ENCODE measurements around the gene BCL7A.
"Not testable (repeated sequence)": the region's sequence is repeated elsewhere in the genome, so short reads cannot be mapped to it uniquely, and the experiment has no call there.

BCL7A gene

DNA sequence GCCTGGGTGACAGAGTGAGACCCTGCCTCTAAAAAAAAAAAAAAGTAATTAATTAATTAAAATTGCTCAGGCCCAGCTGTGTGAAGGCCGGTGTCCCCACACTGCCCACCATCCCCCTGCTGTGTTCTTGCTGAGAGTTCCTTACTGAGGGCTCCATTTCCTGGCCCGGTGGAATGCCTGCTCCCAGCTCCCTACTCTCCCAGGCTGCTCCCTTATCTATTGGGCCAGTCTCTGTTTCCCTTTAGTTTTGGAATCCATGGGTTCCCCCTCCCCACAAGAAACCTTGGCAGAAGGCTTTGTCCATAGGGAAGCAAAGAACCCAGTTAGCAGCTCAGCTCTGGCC, 75.9 kb downstream of the BCL7A start:
- no peak for DNase-seq

DNA sequence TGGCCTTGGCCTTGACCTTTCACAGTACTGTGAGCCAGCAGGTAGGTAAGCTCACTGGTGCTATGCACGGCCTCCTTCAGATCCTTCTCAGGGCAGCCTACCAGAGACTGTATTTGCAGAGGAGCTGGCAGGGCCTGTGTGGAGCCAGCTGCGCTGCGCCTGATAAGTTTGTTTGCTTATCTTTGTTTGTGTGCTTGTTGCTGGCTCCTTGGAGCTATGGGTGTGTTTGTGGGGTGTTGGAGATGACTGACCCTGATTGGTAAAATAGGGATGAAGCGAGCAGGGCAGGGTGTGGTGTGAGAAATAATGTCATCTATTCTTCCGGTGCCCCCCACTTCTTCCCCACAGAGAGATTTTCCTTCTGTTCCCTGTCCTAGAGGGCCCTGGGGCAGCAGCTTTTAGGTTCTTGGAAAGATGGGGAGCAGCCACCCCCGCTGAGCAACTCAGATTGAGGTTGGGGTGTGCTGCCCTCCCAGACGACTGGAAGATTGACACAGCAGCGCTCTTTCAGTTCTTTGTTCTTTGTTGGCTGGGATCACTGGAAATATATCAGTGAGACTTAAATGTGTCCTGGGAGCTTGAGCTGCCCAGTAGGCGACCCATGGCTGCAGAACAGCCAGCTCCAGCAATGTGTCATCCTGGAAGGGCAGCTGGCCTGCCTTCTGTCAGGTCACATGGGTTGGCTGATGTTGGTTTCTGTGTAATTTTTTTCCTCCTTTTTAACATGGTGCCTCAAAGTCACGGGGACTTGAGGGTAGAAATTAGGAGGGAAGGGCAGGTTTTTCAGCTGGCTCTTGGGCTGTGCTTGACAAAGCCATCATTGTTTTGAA, 76.5 kb downstream of the BCL7A start:
- DNase-seq = no peak

DNA sequence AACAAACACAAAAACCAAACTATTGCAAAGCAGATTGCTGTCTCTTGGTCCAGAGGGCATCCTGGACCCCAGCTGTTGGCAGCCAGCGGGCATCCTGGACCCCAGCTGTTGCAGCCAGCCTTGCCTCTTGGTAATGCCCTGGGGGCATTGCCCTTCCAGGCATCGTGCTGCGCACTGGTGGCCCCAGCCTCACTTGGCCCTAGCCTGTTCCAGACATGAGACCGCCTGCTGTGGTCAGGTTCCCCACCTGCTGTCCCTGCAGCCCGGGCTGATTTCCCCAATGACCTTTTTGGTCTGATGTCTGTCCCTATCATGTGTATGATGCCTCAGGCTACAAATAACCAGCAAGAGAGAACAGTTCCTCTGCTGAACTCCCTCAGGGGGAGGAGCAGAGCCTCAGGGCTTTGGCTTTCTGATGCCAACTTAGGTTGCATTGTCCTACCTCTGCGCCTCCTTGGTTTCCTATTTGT, 77.6 kb downstream of the BCL7A start:
- DNase-seq = no peak

DNA sequence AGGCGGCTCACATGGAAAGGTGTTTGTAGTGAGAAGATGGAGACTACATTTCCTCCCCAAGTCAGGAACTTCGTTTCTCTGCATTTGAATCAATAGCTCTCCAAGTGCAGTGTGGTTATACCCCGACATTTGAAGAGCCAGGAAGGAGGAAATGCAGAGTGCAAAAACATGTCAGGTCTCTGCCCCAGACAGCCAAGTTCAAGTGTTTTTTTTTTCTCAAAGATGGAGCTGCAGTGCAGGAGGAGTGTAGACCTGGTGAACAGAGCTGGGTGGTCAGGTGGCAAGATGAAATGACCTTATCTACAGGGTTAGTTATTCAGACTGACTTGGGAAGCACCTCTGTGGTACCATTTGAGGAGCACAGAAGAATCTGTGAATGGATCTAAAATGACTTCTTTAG, 78.2 kb downstream of the BCL7A start:
- no peak for DNase-seq

DNA sequence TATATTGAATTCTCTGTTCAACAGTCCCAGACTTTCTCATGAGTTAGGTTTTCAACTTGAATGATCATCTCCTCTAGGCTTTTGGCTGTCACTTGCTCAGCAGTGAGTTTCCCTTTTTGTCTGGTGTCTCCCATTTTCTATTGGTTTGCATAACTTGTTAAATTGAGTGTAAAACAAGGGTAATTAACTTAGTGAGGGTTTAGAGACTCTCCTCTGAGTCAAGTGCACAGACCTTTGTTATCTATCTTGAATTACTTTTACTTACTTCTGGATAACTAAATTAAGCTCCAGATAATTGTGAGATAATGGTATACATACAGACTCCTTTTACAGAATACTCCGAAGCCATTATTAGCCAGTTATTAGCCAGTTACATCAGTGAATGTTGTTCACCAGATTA, 78.9 kb downstream of the BCL7A start:
- no peak for DNase-seq

DNA sequence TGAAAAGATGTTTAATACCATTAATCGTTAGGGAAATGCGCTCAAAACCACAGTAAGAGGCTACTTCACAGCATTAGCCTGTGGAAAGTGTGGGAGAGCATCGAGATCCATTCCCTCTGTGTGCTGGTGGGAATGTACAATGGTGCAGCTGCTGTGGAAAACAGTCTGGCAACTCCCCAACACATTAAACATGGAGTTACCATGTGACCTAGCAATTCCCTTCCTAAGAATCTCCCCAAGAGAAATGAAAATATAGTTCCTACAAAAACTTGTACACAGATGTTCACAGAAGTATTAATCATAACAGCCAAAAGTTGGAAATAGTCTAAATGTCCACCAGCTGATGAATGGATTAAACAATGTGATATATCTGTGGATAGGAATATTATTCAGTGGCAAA, 80.6 kb downstream of the BCL7A start:
- DNase-seq = no peak

DNA sequence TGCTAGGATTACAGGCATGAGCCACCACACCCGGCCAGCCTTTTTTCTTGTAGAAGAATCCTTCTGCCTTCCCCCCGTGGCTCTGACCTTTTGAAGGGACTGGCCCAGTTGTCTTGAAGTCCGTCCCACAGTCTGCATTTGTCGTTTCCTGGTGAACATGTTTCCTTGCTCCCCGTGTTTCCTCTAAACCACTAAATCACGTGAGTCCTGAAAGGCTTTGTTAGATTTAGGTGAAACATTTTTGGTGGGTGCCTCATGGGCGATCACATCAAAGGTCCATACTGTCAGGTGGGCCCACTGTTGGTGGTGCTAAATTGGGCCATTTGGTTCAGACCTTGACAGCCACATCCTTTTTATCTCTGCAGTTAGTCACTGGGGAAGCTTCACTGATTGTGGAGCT, 83.2 kb downstream of the BCL7A start:
- DNase-seq = no peak

DNA sequence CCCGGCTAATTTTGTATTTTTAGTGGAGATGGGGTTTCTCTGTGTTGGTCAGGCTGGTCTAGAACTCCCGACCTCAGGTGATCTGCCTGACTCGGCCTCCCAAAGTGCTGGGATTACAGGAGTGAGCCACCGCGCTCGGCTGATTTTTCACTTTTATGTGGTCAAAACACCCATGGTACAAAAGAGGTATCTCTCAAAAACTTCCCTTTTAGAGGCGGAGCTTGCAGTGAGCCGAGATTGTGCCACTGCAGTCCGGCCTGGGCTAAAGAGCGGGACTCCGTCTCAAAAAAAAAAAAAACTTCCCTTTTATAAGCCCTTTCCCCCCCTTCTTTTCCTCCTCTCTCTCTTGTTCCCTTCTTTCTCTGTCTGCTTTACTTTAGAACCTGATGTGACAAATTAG, 83.8 kb downstream of the BCL7A start:
- DNase-seq = not testable (repeated sequence)

DNA sequence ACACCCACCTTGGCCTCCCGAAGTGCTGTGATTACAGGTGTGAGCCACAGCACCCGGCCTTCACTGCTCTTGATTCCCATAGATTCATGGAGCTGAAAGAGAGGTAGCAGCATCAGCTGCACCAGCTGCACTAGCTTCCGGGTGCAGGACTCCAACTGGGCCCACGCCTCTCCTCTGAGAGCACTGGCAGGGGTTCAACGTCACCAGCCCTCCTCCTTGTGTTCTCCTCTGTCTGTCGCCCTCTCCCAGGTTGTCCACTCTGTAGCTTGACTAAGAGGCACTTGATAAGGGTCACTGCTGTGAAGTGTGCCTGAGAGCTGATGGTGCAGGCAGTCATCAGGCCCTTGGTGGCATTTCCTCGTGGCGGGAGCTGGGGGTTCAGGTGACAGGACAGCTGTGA, 85.2 kb downstream of the BCL7A start:
- DNase-seq = no peak

DNA sequence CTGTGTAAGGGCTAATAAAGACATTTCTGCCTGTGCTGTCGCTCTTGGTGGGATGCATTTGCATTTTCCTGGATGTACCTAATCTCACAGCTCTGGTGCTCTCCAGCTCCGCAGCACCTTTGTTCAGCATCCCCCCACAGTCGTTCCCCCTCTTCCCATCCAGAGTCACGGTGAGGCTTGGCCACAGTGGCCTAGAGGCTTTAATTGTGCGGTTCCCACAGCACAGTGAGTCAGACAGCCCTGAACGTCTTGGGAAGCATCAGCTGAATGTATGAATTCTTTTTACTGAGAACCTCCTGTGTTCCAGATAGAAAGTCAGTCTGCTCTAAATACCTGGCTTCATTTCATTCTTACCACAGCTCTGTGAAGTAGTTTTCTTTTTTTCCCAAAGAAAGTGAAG, 85.6 kb downstream of the BCL7A start:
- no peak for DNase-seq

DNA sequence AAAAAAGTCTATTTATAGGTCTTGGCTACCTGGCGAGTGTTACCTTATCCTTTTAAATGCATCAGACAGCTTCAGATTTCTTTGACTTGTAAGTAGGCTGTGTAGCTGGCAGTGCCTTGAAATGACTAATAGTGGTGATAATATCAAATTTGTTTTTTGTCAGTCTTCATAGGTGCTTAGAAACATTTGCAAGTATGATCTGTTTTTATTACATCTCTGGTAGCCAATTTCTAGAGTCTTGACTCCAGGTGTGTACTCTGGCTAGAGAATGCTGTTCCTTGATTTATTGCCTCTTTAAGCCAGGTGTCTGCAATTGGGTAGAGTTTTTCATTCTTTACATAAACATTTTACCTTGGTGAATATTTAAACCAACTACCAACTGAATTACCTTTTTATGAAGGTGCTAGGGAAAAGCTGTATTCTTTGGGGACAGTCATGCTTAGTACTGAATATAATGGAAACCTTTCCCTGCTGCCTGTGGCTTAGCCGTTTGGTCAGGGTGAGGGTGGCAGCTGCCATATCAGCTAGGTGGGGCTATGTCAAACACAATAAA, 89.5 kb downstream of the BCL7A start:
- no peak for DNase-seq
